ENCODE results near the gene NDUFS2. TPM values are rescaled to one million over a fixed set of nuclear protein-coding genes. Genes with fewer than 3 reads are reported as not detected.

The NDUFS2 gene
- total and polyA plus RNA-seq, 10 of the 15 experiments (the other 5 are each of a cell fraction or from before 2014, with no cell fraction given) = 66.5 to 215 (median 148) TPM

DNA sequence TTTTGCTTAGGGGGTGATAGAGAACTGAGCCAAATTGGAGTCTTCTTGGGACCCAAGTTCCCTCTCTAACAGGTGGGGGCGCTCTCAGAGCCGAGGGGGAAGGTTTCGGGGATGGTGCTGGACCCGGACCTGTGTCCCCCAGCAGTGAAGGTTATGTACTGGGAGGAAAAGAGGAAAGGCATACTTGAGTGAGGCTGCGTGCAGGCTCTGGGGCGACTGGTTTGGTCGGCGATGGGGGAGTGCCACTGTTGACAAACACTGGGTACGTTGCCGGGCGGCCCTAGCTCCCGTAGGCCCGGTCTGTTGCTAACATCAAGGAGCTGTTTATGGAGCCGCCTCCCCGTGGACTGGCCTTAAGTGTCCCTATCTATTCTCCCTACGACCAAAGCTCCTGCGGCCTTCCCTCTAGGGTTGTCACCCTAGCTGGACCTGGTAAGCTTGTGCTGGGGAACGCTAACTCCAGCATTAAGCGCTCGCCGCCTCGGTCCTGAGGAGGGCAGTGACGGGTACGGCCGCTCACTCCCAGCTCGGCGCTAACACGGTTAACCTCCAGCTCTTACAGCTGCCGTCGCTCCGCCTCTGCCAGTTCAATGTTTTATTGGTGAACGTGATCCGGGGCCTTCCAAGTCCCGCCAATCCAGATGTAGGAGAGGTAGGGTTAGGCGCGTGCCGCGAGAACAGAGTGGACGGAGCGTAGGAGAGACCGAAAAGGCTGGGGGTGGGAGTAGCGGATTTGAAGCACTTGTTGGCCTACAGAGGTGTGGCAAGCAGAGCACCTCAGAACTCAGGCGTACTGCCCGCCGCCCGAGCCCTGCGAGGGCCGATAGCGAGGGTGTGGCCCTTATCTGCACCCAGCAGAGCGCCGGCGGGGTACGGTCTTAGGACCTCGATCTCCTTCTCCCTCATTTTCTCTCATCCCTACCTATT is 36.2 kb upstream of the NDUFS2 start, which contains the start of gene PPOX (continued):
- TF ChIP-seq, protein P1, sequence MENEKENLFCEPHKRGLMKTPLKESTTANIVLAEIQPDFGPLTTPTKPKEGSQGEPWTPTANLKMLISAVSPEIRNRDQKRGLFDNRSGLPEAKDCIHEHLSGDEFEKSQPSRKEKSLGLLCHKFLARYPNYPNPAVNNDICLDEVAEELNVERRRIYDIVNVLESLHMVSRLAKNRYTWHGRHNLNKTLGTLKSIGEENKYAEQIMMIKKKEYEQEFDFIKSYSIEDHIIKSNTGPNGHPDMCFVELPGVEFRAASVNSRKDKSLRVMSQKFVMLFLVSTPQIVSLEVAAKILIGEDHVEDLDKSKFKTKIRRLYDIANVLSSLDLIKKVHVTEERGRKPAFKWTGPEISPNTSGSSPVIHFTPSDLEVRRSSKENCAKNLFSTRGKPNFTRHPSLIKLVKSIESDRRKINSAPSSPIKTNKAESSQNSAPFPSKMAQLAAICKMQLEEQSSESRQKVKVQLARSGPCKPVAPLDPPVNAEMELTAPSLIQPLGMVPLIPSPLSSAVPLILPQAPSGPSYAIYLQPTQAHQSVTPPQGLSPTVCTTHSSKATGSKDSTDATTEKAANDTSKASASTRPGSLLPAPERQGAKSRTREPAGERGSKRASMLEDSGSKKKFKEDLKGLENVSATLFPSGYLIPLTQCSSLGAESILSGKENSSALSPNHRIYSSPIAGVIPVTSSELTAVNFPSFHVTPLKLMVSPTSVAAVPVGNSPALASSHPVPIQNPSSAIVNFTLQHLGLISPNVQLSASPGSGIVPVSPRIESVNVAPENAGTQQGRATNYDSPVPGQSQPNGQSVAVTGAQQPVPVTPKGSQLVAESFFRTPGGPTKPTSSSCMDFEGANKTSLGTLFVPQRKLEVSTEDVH (IDR thresholded peaks at IDR 0.05; ENCODE audit: low read depth, partially characterized antibody) = peak; percentile 61
- TF ChIP-seq BACH1 (IDR thresholded peaks at IDR 0.05; ENCODE audit: borderline replicate concordance) = peak; percentile 54; the same call in 1 of the 2 replicates
- no peak for TF ChIP-seq CEBPB (IDR thresholded peaks at IDR 0.05; ENCODE audit: borderline replicate concordance in 1 of 2, low read depth in 2 of 2, low read length in 2 of 2)
- no peak; a peak in 1 of 4 replicates for TF ChIP-seq EP300 (IDR thresholded peaks at IDR 0.05; ENCODE audit: borderline replicate concordance in 1 of 2, control insufficient read depth in 1 of 2, low read depth in 2 of 2, low read length in 2 of 2)
- TF ChIP-seq ZBTB40 (IDR thresholded peaks at IDR 0.05; ENCODE audit: borderline replicate concordance) = no peak; the same call in 1 of the 2 replicates
- TF ChIP-seq TCF7 (IDR thresholded peaks at IDR 0.05; ENCODE audit: borderline replicate concordance) = no peak
- peak; percentile 42 for TF ChIP-seq NFYA (IDR thresholded peaks at IDR 0.05; ENCODE audit: borderline replicate concordance, low read depth, low read length)
- TF ChIP-seq RAD21 (IDR thresholded peaks at IDR 0.05; ENCODE audit: insufficient read depth, low read depth, low read length) = peak; percentile 26; the same call in 1 of the 2 replicates
- TF ChIP-seq SUPT20H (IDR thresholded peaks at IDR 0.05; ENCODE audit: borderline replicate concordance, control insufficient read depth, low read depth, low read length) = no peak
- TF ChIP-seq, protein P2, sequence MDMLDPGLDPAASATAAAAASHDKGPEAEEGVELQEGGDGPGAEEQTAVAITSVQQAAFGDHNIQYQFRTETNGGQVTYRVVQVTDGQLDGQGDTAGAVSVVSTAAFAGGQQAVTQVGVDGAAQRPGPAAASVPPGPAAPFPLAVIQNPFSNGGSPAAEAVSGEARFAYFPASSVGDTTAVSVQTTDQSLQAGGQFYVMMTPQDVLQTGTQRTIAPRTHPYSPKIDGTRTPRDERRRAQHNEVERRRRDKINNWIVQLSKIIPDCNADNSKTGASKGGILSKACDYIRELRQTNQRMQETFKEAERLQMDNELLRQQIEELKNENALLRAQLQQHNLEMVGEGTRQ (IDR thresholded peaks at IDR 0.05; ENCODE audit: borderline replicate concordance, low read depth, low read length) = peak; percentile 9; the same call in 1 of the 2 replicates
- TF ChIP-seq SMAD5 (IDR thresholded peaks at IDR 0.05; ENCODE audit: low read depth) = peak; percentile 52; the same call in 1 of the 2 replicates
- no peak for TF ChIP-seq ETV6 (conservative IDR thresholded peaks at IDR 0.05 in 1 of 2, IDR thresholded peaks at IDR 0.05 in 1 of 2; ENCODE audit: borderline replicate concordance in 1 of 2, low read depth in 1 of 2)
- peak; percentile 56 for TF ChIP-seq HCFC1 (IDR thresholded peaks at IDR 0.05; ENCODE audit: low read length)
- peak; percentile 83 for TF ChIP-seq NKRF (conservative IDR thresholded peaks at IDR 0.05)
- TF ChIP-seq MYC (IDR thresholded peaks at IDR 0.05; ENCODE audit: insufficient read depth, insufficient read length, insufficient replicate concordance, low read length, severe bottlenecking) = no peak
- peak; percentile 91 for TF ChIP-seq PML (IDR thresholded peaks at IDR 0.05; ENCODE audit: low read length)
